NT2/D1 (cell line): ENCODE measurements around the gene TFG.
A peak's percentile ranks its signal among the peaks of the same experiment; 100 is the strongest.

Source experiments
- DNase-seq: peaks from one replicate; pipeline ENCODE4 v3.0.0-alpha.2; 2011; ENCODE audit warnings: low read depth, low spot score
- H3K27me3 ChIP-seq: 2 replicates; pipeline ENCODE4 v1.6.0; 2011; ENCODE audit warnings: mild to moderate bottlenecking; ENCODE audit not compliant: insufficient read length, insufficient read depth
- H3K36me3 ChIP-seq: 2 replicates; pipeline ENCODE4 v1.6.1; 2011; ENCODE audit warnings: mild to moderate bottlenecking, low read length, mixed read lengths; ENCODE audit not compliant: insufficient read depth, insufficient read length
- H3K4me1 ChIP-seq: 2 replicates; pipeline ENCODE4 v1.5.1; 2011; ENCODE audit not compliant: insufficient read depth, insufficient read length
- H3K4me3 ChIP-seq: 2 replicates; pipeline ENCODE4 v1.5.1; 2011; ENCODE audit warnings: low read depth; ENCODE audit not compliant: insufficient read length
- H3K9ac ChIP-seq: 2 replicates; pipeline ENCODE4 v1.6.0; 2011; ENCODE audit warnings: low read depth; ENCODE audit not compliant: insufficient read length
- H3K9me3 ChIP-seq: 2 replicates; pipeline ENCODE4 v1.5.1; 2011; ENCODE audit warnings: mild to moderate bottlenecking, low read length; ENCODE audit not compliant: insufficient read depth
- SUZ12 ChIP-seq: IDR thresholded peaks from 2 replicates; pipeline ENCODE4 v1.6.1; 2011; ENCODE audit not compliant: insufficient read length, insufficient read depth; ENCODE audit errors: extremely low read depth
- YY1 ChIP-seq: IDR thresholded peaks from 2 replicates; pipeline ENCODE4 v1.6.1; 2011; ENCODE audit not compliant: insufficient read length, insufficient read depth
- ZNF274 ChIP-seq: IDR thresholded peaks from 2 replicates; pipeline ENCODE4 v1.6.1; 2011; ENCODE audit warnings: mild to moderate bottlenecking, low read depth, low read length

Gene TFG

GRCh38 chr3:100726706-100727105, 17.4 kb downstream of the TFG start:
- TF ChIP-seq SUZ12: no peak
- no peak for TF ChIP-seq ZNF274
- no peak for TF ChIP-seq YY1
- no peaks in the 10 kb centered on the region for H3K4me1 ChIP-seq
- no peak for DNase-seq
- H3K36me3 ChIP-seq: peaks cover 85% of the 10 kb centered on the region
- H3K9ac ChIP-seq: no peak overlapping the region
- H3K27me3 ChIP-seq: no peaks in the 10 kb centered on the region
- no peak overlapping the region for H3K4me3 ChIP-seq
- no peaks in the 10 kb centered on the region for H3K9me3 ChIP-seq

DNA sequence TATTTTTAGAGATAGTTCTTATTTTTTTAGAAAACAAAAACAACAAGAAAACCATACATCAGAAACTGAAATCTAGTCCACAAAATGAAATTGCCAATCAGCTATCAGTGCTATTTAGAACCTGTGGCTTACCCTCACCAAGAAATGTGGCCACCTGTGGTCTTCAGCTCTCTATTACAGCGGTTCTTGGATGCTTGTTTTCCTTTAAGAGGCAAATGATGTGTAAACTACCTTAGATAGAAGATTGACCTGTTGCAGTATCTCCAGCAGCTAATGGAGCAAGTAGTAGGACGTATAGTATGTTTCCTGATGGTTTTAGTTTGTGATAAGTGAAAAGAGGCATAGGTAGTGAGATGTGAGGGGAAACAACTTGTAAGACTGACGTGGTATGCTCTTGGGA, 21.2 kb downstream of the TFG start:
- Histone ChIP-seq H3K4me3 (no peak overlapping the region), H3K27me3 (no peaks in the 10 kb centered on the region), H3K9ac (no peak overlapping the region), H3K9me3 (no peaks in the 10 kb centered on the region), H3K36me3 (peaks cover 89% of the 10 kb centered on the region), H3K4me1 (no peaks in the 10 kb centered on the region)
- DNase-seq: no peak
- TF ChIP-seq SUZ12 (no peak), YY1 (no peak), ZNF274 (no peak)

GRCh38 chr3:100732435-100732834, 23.1 kb downstream of the TFG start:
- Histone ChIP-seq H3K9me3 (no peaks in the 10 kb centered on the region), H3K36me3 (peaks cover 89% of the 10 kb centered on the region), H3K27me3 (no peaks in the 10 kb centered on the region), H3K4me1 (no peaks in the 10 kb centered on the region), H3K4me3 (no peak overlapping the region), H3K9ac (no peak overlapping the region)
- DNase-seq: no peak
- TF ChIP-seq YY1 (no peak), SUZ12 (no peak), ZNF274 (no peak)

GRCh38 chr3:100737334-100737733, 28.0 kb downstream of the TFG start:
- H3K36me3 ChIP-seq: peaks cover 97% of the 10 kb centered on the region
- H3K4me3 ChIP-seq: no peak overlapping the region
- DNase-seq: peak; percentile 30
- no peak for TF ChIP-seq ZNF274
- TF ChIP-seq SUZ12: no peak
- no peak for TF ChIP-seq YY1
- no peaks in the 10 kb centered on the region for H3K27me3 ChIP-seq
- no peaks in the 10 kb centered on the region for H3K4me1 ChIP-seq
- H3K9ac ChIP-seq: no peak overlapping the region
- H3K9me3 ChIP-seq: no peaks in the 10 kb centered on the region

DNA sequence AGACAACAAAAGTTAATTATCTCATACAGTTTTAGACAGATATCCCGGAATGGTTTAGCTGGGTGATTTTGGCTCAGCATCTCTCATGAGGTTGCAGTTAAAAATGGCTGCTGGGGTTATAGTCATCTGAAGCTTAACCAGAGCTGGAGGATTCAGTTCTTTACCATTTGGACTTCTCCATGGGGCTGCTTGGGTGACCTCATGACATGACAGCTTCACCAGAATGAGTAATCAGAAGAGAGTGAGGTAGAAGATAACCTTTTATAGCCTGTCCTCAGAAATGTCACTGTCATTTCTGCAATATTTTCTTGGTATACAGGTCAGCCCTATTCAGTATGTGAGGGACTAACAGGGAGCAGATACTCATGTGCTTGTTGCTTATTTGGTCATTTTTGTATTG, 30.9 kb downstream of the TFG start:
- H3K9ac ChIP-seq: no peak overlapping the region
- no peak for DNase-seq
- no peaks in the 10 kb centered on the region for H3K27me3 ChIP-seq
- no peak for TF ChIP-seq SUZ12
- no peak for TF ChIP-seq ZNF274
- no peak for TF ChIP-seq YY1
- no peaks in the 10 kb centered on the region for H3K4me1 ChIP-seq
- H3K4me3 ChIP-seq: no peak overlapping the region
- H3K9me3 ChIP-seq: no peaks in the 10 kb centered on the region
- peaks cover 98% of the 10 kb centered on the region for H3K36me3 ChIP-seq

GRCh38 chr3:100743535-100743934, 34.2 kb downstream of the TFG start:
- no peak for DNase-seq
- H3K9me3 ChIP-seq: no peaks in the 10 kb centered on the region
- H3K4me3 ChIP-seq: no peak overlapping the region
- H3K9ac ChIP-seq: no peak overlapping the region
- no peak for TF ChIP-seq YY1
- no peak for TF ChIP-seq ZNF274
- TF ChIP-seq SUZ12: no peak
- no peaks in the 10 kb centered on the region for H3K4me1 ChIP-seq
- H3K36me3 ChIP-seq: peaks cover 98% of the 10 kb centered on the region
- H3K27me3 ChIP-seq: no peaks in the 10 kb centered on the region

- Histone ChIP-seq H3K9me3 (no peaks in the 10 kb centered on the region), H3K36me3 (peaks cover 97% of the 10 kb centered on the region), H3K9ac (no peak overlapping the region), H3K4me3 (no peak overlapping the region), H3K4me1 (no peaks in the 10 kb centered on the region), H3K27me3 (no peaks in the 10 kb centered on the region)
- TF ChIP-seq SUZ12 (no peak), YY1 (no peak), ZNF274 (no peak)
- DNase-seq: no peak
These were observed 35.4 kb downstream of the TFG start for GRCh38 chr3:100744671-100745070.

- H3K27me3 ChIP-seq: no peaks in the 10 kb centered on the region
- no peaks in the 10 kb centered on the region for H3K4me1 ChIP-seq
- H3K36me3 ChIP-seq: peaks cover 97% of the 10 kb centered on the region
- DNase-seq: no peak
- no peak overlapping the region for H3K9ac ChIP-seq
- H3K9me3 ChIP-seq: no peaks in the 10 kb centered on the region
- no peak for TF ChIP-seq ZNF274
- no peak for TF ChIP-seq SUZ12
- no peak for TF ChIP-seq YY1
- H3K4me3 ChIP-seq: no peak overlapping the region
These were observed 36.3 kb downstream of the TFG start for GRCh38 chr3:100745617-100746016.
